GM21515 (cell line): ENCODE data around the gene CAMKK1.

ENCODE experiments used
- ATAC-seq: cut with Tn5 transposase; IDR thresholded peaks from one replicate; pipeline ENCODE4 v1.9.1; 2021; ENCODE audit not compliant: unreplicated experiment

Gene CAMKK1

DNA sequence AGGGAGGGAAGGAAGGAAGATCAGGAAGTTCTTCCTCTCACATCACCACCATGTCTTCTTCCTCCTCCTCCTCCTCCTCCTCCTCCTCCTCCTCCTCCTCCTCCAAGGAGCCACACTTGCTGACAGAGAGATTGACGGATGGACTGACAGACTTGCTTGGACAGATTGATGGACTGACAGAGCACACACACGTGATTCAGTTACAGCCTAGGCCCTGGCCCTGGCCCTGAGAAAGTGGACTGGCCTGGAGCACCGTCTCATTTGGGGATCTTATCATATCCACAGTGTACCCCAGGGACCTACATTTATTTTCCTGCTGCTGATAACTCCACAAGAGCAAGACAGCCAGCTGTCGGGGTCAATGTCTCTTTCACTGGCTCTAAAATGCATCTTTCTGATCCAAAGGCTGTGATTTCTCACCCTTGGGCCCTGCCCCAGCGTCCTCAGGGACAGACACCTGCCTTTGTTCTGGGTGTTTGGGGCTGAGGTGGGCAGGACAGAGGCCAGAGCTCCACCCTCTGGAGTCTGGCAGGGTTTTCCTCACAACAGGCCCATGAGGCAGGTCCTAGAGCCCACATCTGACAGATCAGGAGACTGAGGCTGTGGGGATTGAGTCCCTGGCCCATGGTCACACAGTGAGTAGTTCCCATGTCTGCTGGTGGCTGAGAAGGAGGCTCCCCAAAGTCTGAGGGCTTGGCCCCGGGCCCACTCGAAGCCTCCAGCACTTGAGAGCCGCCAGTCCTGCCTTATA is 25.7 kb upstream of the CAMKK1 start:
- ATAC-seq, result no peak

DNA sequence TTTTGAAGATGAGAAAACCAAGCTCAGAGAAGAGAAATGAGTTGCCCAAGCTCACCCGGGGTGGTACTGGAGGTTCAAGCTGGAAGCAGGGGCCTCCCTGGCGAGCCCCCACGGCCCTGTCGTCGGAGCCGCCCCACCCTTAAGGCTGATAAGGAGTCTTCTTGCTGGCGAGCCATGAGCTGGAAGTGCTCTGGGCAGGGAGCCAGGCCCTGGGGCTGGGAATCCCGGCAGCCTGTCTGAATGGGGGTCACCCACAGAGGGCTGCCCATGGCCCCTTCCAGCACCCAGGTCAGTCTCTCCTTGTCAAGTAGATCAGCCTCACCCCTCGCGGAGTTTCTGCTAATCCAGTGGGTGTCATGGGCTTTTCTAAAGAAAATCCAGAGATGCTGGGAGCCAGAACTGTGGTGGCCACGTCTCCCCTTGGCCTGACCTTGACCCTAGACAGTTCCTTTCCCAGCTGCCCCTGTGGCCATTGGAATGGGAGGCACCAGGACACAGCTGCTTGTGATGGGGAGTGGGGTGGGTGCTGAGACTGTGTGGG is 24.6 kb upstream of the CAMKK1 start:
- ATAC-seq, result no peak

DNA sequence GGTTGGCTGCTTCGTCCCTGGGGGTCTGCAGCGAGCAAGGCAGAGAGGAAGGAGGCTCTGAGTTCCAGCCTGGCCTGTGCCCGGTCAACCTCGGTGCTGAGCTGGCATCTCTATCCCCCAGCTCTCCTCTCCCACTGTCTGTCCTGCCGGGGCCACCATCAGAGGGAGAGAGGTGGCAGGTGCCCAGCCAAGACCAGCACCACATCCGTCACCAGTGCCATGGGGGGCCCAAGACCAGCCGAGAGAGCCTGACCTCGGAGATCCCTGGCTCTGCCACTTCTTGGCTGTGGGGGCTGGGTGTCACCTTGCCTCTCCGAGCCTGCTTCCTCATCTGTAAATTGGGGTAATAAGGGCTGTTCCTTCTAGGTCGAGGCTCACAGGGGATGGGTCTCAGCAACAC is 24.0 kb upstream of the CAMKK1 start:
- no peak for ATAC-seq

DNA sequence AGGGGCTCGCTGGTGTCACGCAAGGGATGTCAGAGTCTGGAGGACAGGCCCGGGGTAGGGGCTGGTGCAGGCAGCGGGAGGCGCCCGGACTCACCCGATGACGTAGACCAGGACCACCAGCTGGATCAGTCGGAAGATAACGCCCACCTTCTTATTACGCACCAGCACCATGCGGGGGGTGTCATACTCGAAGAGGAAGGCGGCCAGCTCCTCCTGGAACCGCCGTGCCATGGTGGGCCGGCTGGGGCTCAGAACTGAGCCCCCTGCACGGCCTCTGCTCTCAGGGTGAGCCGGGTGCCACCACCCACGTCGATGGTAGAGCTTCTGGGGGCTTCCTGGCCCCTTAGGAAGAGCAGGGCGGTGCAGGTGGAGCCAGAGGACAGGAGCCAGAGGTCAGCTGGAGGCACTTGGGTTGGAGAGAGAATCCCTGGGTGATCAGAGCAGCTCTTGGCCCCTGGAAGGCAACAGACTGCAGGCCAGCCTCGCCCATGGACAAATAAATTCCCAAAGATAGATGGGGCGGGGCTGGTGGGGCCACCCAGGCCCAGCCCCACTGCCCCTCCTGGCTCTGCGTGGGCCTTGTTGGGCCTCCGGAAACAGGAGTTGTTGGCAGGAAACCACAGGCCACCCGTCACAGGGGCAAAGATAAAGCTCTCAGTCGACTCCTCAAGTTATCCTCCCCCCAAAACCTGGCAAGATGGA is 23.3 kb upstream of the CAMKK1 start, which contains the start of gene P2RX1:
TSS of gene P2RX1 (minus strand) at position 471 of the 702 bp plus-strand sequence. CDS start at position 231, 240 bp downstream.
- no peak for ATAC-seq

DNA sequence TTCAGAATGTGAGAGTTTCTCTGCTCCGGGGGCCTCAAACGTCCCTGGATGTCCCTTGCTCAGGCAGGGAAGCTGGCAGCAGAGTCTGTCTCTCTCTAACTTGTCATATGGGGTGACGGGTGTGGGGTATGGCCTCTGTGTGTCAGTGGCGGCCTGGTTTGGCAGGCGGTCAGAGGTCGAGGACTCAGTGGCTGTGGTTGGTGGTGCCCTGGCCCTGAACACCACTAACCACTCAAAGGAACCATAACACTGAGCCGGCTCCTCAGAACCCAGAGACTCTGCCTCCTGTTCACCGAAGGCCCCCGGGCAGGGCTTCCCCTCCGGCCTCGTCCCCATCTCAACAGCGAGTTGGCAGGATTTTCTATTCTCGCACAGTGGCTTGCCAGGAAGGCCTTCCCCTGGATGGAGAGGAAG is 22.7 kb upstream of the CAMKK1 start:
- ATAC-seq, result no peak

DNA sequence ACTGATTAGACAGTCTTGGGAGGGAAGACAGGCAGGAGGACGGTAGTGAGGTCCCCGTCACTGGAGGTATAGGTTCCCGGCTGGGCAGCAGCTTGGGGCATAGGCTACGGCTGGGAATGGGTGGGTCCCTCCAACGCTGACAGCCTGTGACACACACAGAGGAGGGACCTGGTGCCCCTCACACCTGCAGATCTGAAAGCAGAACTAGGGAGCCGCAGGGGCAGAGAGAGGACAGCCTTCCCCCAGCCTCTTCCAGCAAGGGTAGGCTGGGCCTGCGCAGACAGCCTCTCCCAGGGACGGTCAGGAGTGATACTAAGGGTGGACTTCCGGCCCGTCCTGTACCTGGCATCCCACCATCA is 21.4 kb upstream of the CAMKK1 start:
- ATAC-seq, result peak; percentile 50

DNA sequence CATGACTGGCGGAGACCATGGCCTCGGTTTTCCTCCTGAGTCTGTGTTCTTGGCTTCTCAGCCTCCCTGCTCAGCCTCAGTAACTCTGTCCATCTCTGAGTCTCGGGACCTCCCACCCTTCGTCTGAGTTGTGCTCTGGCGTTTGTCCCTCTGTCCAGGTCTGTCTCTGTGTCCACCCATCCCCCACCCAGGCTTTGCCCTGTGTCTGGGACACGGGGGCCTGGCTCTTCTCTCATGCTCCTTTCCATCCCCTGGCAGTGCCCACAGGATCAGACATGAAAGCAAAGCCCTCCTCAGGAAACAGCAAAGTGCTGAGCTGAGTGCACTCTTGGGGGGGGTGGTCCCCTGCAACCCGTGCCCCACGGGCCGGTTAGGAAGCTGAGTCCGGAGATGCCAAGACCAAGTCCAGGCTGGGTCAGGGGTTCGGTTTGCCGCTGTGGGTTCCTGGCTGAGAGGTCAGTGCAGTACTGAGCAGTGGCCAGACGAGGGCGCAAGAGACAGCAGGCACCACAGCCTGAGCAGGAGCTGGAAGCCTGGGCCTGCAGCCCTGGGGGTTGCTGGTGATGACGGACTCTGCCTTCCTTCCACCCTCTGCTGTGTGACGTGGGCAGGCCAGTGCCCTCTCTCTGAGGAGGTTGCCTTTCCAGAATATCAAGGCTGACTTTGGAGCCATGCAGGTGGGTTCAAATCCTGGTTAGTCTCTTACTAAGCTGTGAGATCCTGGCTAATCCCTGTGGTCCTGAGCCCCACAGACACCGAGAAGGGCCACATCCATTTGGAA is 20.9 kb upstream of the CAMKK1 start:
- no peak for ATAC-seq

DNA sequence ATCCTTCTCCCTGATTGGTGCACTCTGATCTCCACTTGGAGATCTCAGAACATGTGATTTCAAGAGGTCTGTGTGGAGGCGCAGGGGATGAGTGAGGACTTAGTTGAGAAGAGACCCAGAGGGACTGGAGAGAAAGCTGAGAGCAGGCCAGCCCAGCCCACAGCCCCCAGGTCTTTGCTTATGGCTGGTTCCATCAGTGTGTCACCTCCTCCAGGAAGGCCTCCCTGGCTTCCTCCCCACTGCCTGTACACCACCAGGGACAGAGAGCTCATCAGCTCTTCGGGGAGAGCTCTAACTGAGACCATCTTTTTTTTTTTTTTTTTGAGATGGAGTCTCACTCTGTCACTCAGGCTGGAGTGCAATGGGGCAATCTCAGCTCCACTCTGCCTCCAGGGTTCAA is 20.0 kb upstream of the CAMKK1 start:
- no peak for ATAC-seq

DNA sequence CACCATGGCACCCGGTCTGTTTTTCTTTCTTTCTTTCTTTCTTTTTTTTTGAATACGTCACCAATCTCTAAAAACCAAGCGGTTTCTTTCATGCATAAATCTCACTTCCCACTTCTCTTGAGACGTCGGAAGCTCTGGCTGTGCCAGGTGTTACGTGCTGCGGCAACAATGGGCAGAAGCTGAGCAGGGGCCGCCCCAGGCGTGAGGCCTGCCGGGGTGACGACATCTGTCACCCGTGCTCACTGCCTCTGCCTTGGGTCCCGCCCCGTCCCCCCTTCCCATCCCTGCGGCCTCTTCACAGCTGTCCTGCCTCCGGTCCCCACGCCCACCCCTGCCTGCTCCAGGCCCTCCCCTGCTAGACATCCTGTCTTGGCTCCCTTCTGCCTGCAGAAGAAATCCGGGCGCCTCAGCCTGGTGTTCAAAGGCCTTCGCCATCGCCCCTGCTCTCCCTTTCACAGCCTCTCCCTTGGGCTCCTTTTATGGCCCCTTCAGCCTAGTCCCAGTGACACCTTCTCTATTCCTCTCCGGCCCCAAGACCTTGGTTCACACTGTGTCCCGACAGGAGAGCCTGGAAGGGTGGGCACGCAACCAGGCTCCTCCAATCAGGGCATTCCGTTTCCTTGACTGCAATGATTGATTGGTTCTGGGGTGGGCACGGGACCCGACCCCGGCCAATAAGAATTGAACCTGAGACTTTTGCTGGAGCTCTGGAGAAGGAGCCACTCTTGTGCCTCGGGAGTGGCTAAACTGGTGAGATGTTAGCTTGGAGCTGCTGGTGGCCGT is 18.6 kb upstream of the CAMKK1 start:
- peak; percentile 63 for ATAC-seq

DNA sequence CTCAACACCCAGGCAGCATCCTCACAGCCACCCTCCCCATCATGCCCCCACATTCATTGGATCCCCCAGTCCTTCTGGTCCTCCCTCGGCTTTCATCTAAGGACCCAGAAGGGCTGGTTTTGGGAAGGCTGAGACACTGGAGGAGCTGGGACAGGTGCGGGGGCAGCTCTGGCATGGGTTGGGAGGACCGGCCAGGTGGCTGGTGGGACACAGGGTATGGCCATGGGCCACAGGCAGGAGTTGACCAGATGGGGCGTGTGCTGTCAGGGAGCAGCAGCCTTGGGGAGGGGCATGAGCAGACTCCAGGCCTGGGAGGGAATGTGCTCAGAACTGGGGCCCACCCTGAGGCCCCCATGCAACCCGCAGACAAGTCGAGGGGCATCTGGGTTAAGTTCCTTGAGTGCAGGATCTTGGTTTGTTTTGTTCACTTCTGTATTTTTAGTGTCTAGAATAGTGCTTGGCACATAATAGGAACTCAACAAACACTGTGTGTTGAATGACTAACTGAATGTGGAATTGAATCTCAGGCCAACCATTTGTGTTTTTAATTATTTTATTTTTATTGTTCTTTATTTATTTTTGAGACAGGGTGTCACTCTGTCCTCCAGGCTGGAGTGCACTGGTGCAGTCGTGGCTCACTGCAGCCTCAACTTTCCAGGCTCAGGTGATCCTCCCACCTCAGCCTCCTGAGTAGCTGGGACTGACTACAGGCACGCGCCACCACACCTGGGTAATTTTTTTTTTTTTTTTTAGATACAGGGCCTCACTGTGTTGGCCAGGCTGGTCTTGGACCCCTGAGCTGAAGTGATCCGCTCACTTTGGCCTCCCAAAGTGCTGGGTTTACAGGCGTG is 17.8 kb upstream of the CAMKK1 start:
- no peak for ATAC-seq

DNA sequence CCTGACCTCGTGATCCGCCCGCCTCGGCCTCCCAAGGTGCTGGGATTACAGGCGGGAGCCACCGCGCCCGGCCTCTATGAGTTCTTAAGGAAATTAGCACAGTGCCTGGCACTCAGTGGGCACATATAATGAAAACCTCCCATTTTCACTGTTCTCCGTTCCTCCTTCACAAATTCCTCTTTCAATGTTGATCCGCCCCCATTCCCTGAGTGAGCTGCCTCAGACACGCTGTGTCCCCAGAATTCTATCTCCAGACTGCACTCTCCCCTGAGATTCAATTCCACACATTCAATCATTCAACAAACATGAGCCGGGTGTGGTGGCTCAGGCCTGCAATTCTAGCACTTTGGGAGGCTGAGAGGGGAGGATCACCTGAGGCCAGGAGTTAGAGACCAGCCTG is 16.4 kb upstream of the CAMKK1 start:
- no peak for ATAC-seq

DNA sequence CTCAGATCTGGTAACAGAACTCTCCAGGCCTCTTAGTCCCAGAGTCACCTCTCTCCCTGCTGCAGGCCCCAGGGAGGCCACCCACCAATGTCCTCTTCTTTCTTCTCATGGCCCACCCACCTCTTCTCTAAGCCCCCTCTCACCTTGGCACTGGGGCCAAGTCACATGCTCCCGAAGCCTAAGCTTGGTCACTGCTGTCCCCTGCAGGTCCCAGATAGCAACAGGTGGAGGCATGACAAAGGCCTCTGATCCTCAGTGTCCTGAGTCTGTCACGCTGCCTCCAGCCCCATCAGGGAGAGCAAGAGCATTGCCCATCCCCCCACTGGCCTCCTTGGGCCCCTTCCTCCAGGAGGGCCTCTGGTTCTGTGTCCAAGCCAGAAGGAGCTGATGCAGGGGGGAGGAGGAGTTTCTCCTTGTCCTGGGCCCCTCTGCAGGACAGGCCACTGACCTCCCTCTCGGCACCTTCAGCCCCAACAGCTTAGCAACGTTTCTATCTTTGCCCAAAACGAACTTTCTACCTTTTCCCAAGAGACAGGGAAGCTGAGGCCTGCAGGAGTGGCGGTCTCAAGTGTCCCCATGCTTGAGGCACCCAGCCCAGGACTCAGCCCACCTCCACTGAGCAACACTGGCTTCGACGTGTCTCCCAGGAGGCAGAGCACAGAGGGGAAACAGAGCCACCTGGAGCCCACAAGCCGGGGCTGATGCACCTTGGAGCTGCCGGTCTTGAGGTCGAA is 14.8 kb upstream of the CAMKK1 start:
- ATAC-seq, result no peak

DNA sequence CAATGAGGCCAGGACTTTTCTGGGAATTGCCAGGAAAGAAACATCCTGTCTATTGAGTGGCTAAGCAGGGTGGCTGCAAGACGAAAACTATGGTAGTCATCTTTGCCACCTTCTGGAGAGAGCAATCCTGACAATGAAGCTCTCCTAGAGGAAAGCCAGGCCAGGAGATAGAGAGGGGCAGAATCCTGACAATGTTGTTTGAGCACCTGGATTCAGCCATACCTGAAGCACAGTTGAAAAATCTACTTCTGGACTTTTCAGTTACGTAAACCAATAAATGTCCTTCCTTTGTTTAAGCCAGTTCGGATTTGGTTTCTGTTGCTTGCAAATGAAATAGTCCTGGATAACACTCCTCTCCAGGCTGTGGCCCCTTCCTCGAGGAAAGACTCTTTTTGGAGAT is 14.0 kb upstream of the CAMKK1 start:
- ATAC-seq, result no peak

DNA sequence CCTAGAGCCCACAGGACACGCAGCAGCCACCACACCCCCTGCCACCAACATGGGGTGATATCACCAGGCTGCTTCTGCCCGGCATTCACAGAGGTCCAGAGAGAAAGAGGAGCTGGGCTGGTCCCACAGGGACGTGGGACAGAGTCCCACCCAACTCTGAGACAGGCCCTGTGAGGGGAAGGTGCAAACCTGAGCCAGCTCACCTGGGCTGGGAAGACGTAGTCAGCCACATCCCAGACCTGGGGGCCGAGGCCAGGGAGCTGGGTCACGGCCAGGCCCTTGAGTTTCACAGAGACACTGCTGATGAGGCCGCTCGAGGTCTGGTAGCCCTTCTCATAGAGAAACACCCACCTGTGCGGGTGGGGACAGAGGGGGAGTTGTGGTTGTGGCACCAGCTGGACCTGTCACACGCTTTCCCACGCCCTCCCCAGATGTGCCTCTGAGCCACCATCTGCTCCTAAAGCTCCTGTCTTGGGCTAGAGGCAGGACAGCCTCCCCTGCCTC is 12.2 kb upstream of the CAMKK1 start:
- ATAC-seq, result no peak

DNA sequence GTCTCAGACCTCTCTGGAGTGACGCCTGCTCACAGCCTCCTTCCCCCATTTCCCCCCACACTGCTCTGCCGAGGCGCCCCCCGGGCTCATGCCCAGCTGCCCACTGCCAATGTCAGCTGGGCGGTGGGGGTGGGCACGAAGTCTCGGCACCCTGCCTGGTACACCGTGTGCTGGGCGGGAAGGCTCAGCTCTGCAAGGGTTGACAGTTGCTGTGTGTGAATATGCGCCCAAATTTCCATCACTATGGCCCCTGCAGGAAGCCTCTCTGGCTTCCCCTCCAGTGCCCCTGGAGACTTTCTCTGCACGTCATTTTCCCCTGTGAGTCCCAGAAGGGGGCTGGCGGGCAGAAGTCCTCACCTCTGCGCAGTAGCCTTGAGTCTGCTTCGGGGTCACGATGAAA is 11.6 kb upstream of the CAMKK1 start:
- no peak for ATAC-seq

DNA sequence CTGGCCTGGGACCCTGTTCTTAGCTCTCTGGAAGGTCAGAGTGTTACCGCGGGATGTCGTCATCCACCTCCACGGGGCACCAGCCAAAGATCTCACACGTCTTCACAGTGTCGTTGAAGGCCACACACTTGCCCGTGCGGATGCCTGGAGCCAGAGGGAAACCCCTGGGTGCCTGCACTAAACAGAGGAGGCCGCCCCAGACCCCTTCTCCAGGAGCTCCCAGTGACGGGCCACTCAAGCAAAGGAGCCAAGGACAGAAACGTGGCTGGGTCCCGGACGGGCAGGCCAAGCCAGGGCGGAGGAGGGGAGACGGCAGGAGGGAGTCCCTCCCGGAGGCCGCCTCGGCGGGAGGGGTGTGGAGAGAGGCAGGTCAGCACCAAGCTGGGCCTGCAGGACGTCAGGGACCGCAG is 11.0 kb upstream of the CAMKK1 start:
- no peak for ATAC-seq

DNA sequence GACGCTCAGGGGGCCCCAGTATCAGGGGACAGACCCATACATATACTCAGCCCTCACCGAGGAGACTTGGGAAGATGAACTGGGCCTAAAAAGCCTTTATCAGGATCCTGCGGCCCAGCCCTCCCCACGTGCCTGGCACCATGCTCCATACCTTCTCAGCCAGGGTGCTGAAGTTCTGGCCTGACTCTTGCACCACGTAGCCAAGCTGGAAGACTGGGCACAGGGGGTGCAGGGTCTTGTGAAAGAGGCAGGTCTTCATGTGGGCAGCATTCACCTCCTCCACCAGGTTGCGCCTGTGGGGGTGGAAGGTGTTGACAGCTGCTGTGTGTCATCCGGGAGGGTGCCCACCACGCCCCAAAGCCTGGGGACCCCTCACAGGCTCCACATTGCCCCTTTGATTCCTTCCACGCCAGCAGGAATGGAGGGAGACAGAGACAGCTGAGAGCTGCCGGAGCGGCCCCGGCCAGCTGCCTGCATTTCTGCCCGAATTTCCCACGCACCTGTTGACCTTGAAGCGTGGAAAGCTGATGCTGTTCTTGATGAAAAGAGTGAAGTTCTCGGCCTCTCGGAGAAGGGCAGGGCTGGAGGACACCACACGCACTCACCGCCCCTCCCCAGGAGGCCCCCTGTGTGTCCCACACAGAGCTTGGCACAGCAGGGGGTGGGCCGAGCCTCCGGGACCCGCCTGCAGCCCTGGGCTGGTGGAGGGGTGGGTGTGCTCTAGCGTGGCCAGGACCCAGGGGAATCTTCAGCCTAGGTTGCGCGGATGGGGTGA is 10.4 kb upstream of the CAMKK1 start:
- no peak for ATAC-seq

DNA sequence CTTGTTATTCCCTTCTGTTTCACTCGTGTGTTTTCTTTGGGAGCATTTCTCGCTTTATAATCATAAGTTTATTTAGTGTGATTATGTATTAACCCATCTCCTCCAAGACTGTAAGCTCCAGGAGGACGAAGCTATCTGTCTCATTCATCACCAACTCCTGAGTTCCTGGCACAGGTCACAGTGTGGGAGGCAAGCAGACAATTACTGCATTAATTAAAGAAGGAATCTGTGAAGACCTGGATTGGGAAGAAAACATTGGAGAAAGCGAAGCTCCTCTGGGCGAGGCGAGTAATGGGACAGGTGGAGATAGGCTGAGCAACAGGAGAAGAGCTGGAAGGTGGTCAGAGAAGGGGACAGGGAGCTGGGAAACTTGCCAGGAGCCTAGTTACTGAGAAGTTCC is 7.8 kb upstream of the CAMKK1 start:
- no peak for ATAC-seq
